OCI-LY3 (cell line): Measurements from ENCODE around the gene CASP3.
"Not testable (repeated sequence)": the region's sequence is repeated elsewhere in the genome, so short reads cannot be mapped to it uniquely, and the experiment has no call there.

Experiments
- H2AFZ ChIP-seq: fragments of 200-600, 300-600 bp; shearing (Covaris generic); 2 replicates; pipeline ENCODE4 v1.6.0; 2014; ENCODE audit warnings: antibody characterized with exemption, low read depth, low read length
- H3K27ac ChIP-seq: fragments of 200-600, 300-600 bp; sonication (generic); 2 replicates; pipeline ENCODE4 v1.5.1; 2014; ENCODE audit warnings: mild to moderate bottlenecking, low read length, moderate library complexity, mixed read lengths
- H3K27me3 ChIP-seq: fragments of 200-600, 300-600 bp; sonication (generic); 2 replicates; pipeline ENCODE4 v1.6.1; 2014; ENCODE audit warnings: low read depth, low read length, mixed read lengths
- H3K36me3 ChIP-seq: fragments of 200-600, 300-600 bp; sonication (generic); replicated peaks from 2 replicates; pipeline ENCODE3; 2014; ENCODE audit warnings: low read depth, low read length, mixed read lengths
- H3K4me1 ChIP-seq: fragments of 300-600, 200-600 bp; sonication (generic); 2 replicates; pipeline ENCODE4 v1.6.1; 2014; ENCODE audit warnings: low read length, mixed read lengths
- H3K4me2 ChIP-seq: fragments of 200-600, 300-600 bp; sonication (generic); 2 replicates; pipeline ENCODE4 v1.6.1; 2014; ENCODE audit warnings: low read length, mixed read lengths
- H3K4me3 ChIP-seq: fragments of 300-600, 200-600 bp; sonication (generic); 2 replicates; pipeline ENCODE4 v1.5.1; 2014; ENCODE audit warnings: antibody characterized with exemption, mild to moderate bottlenecking, low read length, moderate library complexity
- H3K79me2 ChIP-seq: fragments of 300-600, 200-600 bp; shearing (Covaris generic); 2 replicates; pipeline ENCODE4 v1.6.1; 2014; ENCODE audit warnings: mild to moderate bottlenecking, low read length, mixed read lengths
- H3K9ac ChIP-seq: fragments of 300-600, 200-600 bp; shearing (Covaris generic); 2 replicates; pipeline ENCODE4 v1.6.0; 2014; ENCODE audit warnings: mild to moderate bottlenecking, low read length, moderate library complexity
- H3K9me3 ChIP-seq: fragments of 200-600, 300-600 bp; shearing (Covaris generic); 2 replicates; pipeline ENCODE4 v1.6.1; 2014; ENCODE audit warnings: low read length, mixed read lengths; ENCODE audit not compliant: insufficient read depth
- H4K20me1 ChIP-seq: fragments of 200-600, 300-600 bp; sonication (generic); 2 replicates; pipeline ENCODE4 v1.6.1; 2016; ENCODE audit warnings: low read length, mixed read lengths; ENCODE audit not compliant: insufficient read depth
- EZH2phosphoT487 ChIP-seq: fragments of 200-600 bp; shearing (Covaris generic); IDR thresholded peaks from 2 replicates; pipeline ENCODE4 v1.6.1; 2018; ENCODE audit warnings: antibody characterized with exemption, mixed run types, low read depth
- TF ChIP-seq, protein P1 (sequence below): fragments of 200-600, 300-600 bp; sonication (generic); IDR thresholded peaks from 2 replicates; pipeline ENCODE4 v1.5.1; 2014; ENCODE audit warnings: antibody characterized with exemption, low read length, low read depth

CASP3 gene

DNA sequence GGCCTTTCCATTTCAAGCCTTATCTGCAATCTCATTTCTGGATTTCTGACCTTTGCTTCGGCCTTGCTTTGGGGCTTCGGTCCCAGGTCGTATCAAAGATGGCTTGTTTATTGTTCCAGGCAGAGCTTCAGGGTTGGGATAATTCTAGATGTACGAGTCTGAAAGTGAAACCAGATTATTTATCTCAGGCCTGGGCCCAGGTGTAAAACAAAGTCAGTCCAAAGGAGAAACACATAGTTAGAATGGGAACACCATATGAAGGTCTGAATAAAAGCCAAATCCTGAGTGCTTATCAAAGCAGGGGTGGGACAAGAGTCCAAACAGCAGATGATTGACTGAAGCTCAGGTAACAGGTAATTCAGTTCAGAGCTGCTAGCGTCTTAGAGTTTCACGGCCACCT, 17.4 kb upstream of the CASP3 start:
- Histone ChIP-seq H3K27ac (no peak overlapping the region), H3K4me3 (no peak overlapping the region), H3K9ac (no peak overlapping the region), H3K36me3 (no peaks in the 10 kb centered on the region), H3K4me2 (no peak overlapping the region), H3K9me3 (no peaks in the 10 kb centered on the region), H2AFZ (no peak overlapping the region), H3K79me2 (no peaks in the 10 kb centered on the region), H4K20me1 (no peaks in the 10 kb centered on the region), H3K4me1 (no peaks in the 10 kb centered on the region), H3K27me3 (no peaks in the 10 kb centered on the region)
- TF ChIP-seq EZH2phosphoT487, result no peak
- TF ChIP-seq, protein P1, sequence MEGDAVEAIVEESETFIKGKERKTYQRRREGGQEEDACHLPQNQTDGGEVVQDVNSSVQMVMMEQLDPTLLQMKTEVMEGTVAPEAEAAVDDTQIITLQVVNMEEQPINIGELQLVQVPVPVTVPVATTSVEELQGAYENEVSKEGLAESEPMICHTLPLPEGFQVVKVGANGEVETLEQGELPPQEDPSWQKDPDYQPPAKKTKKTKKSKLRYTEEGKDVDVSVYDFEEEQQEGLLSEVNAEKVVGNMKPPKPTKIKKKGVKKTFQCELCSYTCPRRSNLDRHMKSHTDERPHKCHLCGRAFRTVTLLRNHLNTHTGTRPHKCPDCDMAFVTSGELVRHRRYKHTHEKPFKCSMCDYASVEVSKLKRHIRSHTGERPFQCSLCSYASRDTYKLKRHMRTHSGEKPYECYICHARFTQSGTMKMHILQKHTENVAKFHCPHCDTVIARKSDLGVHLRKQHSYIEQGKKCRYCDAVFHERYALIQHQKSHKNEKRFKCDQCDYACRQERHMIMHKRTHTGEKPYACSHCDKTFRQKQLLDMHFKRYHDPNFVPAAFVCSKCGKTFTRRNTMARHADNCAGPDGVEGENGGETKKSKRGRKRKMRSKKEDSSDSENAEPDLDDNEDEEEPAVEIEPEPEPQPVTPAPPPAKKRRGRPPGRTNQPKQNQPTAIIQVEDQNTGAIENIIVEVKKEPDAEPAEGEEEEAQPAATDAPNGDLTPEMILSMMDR, result no peak

DNA sequence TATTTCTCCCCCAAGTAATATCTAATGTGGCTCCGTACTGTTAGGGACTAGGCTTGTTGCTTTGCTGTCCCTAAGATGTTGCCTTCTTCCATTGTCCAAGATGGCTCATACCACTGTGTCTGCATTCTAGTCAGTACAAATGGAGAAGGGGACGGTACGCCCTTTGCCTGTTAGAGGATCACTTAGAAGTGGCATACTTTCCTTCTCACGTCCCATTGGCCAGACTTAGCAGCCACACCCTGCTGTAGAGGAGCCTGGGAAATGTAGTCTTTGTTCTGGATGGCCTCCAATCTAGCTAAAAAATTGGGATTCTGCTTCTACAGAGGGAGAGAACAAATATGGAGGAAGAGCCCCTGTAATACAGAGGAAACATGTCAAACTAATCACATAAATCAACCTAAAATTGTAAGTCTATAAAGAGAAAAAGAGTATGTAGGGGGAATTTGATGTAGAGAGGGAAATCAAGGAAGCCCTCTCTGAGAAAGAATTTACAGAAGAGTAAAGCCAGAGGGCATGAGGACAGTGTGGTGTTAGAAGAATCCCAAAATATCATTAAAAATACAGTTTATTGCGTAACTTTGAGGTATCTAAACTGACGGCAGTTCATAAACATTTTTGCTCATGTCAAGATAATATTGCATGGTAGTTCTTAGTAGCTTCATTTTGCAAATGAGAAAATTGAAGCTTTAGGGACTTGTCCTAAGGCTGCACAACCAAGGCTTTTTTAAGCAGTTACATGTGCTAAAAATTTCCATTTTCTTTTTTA, 15.4 kb upstream of the CASP3 start:
- Histone ChIP-seq H3K79me2 (no peaks in the 10 kb centered on the region), H3K9ac (no peak overlapping the region), H3K4me2 (no peak overlapping the region), H3K27me3 (no peaks in the 10 kb centered on the region), H3K4me3 (no peak overlapping the region), H4K20me1 (no peaks in the 10 kb centered on the region), H3K4me1 (no peaks in the 10 kb centered on the region), H3K9me3 (no peaks in the 10 kb centered on the region), H3K36me3 (no peaks in the 10 kb centered on the region), H3K27ac (no peak overlapping the region), H2AFZ (no peak overlapping the region)
- no peak for TF ChIP-seq EZH2phosphoT487
- TF ChIP-seq, protein P1, result no peak

DNA sequence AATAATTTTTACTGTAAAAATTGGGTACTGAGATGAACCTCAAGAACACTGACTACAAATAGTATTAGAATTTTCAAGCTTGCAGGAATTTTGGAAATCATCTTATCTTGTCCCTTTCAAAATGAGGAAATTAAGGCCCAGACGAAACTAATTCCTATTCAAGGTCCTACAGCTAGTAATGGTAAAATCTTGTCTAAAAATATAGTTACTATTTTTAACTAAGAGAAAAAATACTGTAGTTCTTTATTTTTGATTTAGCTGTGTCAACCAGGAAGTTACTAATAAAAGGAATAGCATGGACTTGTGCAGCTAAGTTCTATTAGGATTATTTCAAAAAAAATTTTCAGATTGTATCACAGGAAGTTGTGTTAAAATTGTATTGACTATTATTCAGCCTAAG, 13.0 kb upstream of the CASP3 start:
- Histone ChIP-seq H3K27ac (no peak overlapping the region), H2AFZ (no peak overlapping the region), H4K20me1 (no peaks in the 10 kb centered on the region), H3K27me3 (no peaks in the 10 kb centered on the region), H3K79me2 (no peaks in the 10 kb centered on the region), H3K4me2 (no peak overlapping the region), H3K4me3 (no peak overlapping the region), H3K4me1 (peaks cover 3% of the 10 kb centered on the region; the same call in 1 of the 2 replicates), H3K36me3 (no peaks in the 10 kb centered on the region), H3K9ac (no peak overlapping the region), H3K9me3 (no peaks in the 10 kb centered on the region)
- TF ChIP-seq, protein P1, result no peak
- TF ChIP-seq EZH2phosphoT487, result no peak

- no peaks in the 10 kb centered on the region for H3K79me2 ChIP-seq
- no peak overlapping the region for H3K9ac ChIP-seq
- H3K27me3 ChIP-seq, result no peaks in the 10 kb centered on the region
- no peaks in the 10 kb centered on the region for H3K9me3 ChIP-seq
- no peak overlapping the region for H3K27ac ChIP-seq
- TF ChIP-seq, protein P1, result no peak
- no peak overlapping the region for H3K4me3 ChIP-seq
- no peaks in the 10 kb centered on the region for H3K36me3 ChIP-seq
- no peaks in the 10 kb centered on the region for H4K20me1 ChIP-seq
- H3K4me1 ChIP-seq, result peaks cover 13% of the 10 kb centered on the region
- no peak overlapping the region for H2AFZ ChIP-seq
- no peak overlapping the region for H3K4me2 ChIP-seq
Observed at GRCh38 chr4:184660978-184661377, 11.7 kb upstream of the CASP3 start.

- not testable (repeated sequence) for H3K27ac ChIP-seq, H3K9ac ChIP-seq, H3K4me2 ChIP-seq, H2AFZ ChIP-seq, H3K27me3 ChIP-seq, H3K79me2 ChIP-seq, H3K9me3 ChIP-seq, H3K4me3 ChIP-seq, H4K20me1 ChIP-seq, H3K36me3 ChIP-seq
- peaks cover 13% of the 10 kb centered on the region for H3K4me1 ChIP-seq
Observed at GRCh38 chr4:184657820-184658219, 8.6 kb upstream of the CASP3 start.
